OCI-LY1 (cell line): ENCODE data around the gene ESR1.

Experiments used
- H2AFZ ChIP-seq: fragments of 200-600 bp; sonication (generic), shearing (Covaris generic); 2 replicates; pipeline ENCODE4 v1.6.0; 2014; ENCODE audit warnings: antibody characterized with exemption, mild to moderate bottlenecking, low read length
- H3F3A ChIP-seq: fragments of 200-600 bp; sonication (generic), shearing (Covaris generic); 2 replicates; pipeline ENCODE4 v1.6.0; 2014; ENCODE audit warnings: mild to moderate bottlenecking, antibody characterized with exemption, low read length, moderate library complexity; ENCODE audit not compliant: insufficient read depth
- H3K27ac ChIP-seq: fragments of 200-600 bp; sonication (generic); 2 replicates; pipeline ENCODE4 v1.5.1; 2014; ENCODE audit warnings: low read length, mixed run types, mild to moderate bottlenecking, low read depth; ENCODE audit not compliant: poor library complexity, severe bottlenecking
- H3K27me3 ChIP-seq: fragments of 200-600 bp; sonication (generic); 2 replicates; pipeline ENCODE4 v1.6.0; 2014; ENCODE audit warnings: antibody characterized with exemption, mild to moderate bottlenecking, low read length, moderate library complexity; ENCODE audit not compliant: insufficient read depth
- H3K36me3 ChIP-seq: fragments of 200-600 bp; sonication (generic); 2 replicates; pipeline ENCODE4 v1.6.1; 2014; ENCODE audit warnings: mild to moderate bottlenecking, antibody characterized with exemption, low read length, moderate library complexity, mixed read lengths; ENCODE audit not compliant: insufficient read depth
- H3K4me1 ChIP-seq: fragments of 200-600 bp; sonication (generic); 2 replicates; pipeline ENCODE4 v1.5.1; 2014; ENCODE audit warnings: mild to moderate bottlenecking, low read length, moderate library complexity; ENCODE audit not compliant: insufficient read depth, severe bottlenecking
- H3K4me2 ChIP-seq: fragments of 200-600 bp; sonication (generic), shearing (Covaris generic); 2 replicates; pipeline ENCODE4 v1.6.1; 2014; ENCODE audit warnings: low read length
- H3K4me3 ChIP-seq: fragments of 200-600 bp; sonication (generic); 2 replicates; pipeline ENCODE4 v1.5.1; 2014; ENCODE audit warnings: low read length, low read depth, mild to moderate bottlenecking, mixed read lengths; ENCODE audit not compliant: poor library complexity, severe bottlenecking
- H3K79me2 ChIP-seq: fragments of 200-600 bp; shearing (Covaris generic); 2 replicates; pipeline ENCODE4 v1.6.1; 2016; ENCODE audit warnings: mixed run types, low read length, mixed read lengths; ENCODE audit not compliant: insufficient read depth
- H3K9ac ChIP-seq: fragments of 200-600 bp; sonication (generic), shearing (Covaris generic); 2 replicates; pipeline ENCODE4 v1.6.1; 2014; ENCODE audit warnings: mild to moderate bottlenecking, low read length, mixed read lengths
- H3K9me2 ChIP-seq: fragments of 200-600 bp; sonication (generic), shearing (Covaris generic); 2 replicates; pipeline ENCODE4 v1.6.1; 2014; ENCODE audit warnings: low read depth, mild to moderate bottlenecking, low read length, mixed read lengths
- H3K9me3 ChIP-seq: fragments of 200-600 bp; shearing (Covaris generic); 2 replicates; pipeline ENCODE4 v1.6.1; 2014; ENCODE audit warnings: low read length, mixed read lengths
- H4K20me1 ChIP-seq: fragments of 200-600 bp; sonication (generic), shearing (Covaris generic); 2 replicates; pipeline ENCODE4 v1.6.0; 2016; ENCODE audit warnings: mild to moderate bottlenecking, low read length; ENCODE audit not compliant: insufficient read depth
- CTCF ChIP-seq: fragments of 200-600 bp; sonication (generic), shearing (Covaris generic); IDR thresholded peaks from 2 replicates; pipeline ENCODE4 v1.5.1; 2017; ENCODE audit warnings: mild to moderate bottlenecking, antibody characterized with exemption, low read length, moderate library complexity, mixed read lengths
- EZH2 ChIP-seq: fragments of 200-600 bp; sonication (generic), shearing (Covaris generic); IDR thresholded peaks from 2 replicates; pipeline ENCODE4 v1.8.0; 2017; ENCODE audit warnings: borderline replicate concordance, mixed run types, mild to moderate bottlenecking, antibody characterized with exemption, low read length, moderate library complexity, mixed read lengths

Gene ESR1

GRCh38 chr6:152121910-152122309, 314.4 kb downstream of the ESR1 start:
- H3F3A ChIP-seq: no peaks in the 10 kb centered on the region
- H4K20me1 ChIP-seq: no peaks in the 10 kb centered on the region
- H3K36me3 ChIP-seq: peaks cover 48% of the 10 kb centered on the region
- no peaks in the 10 kb centered on the region for H3K9me3 ChIP-seq
- no peak overlapping the region for H3K4me3 ChIP-seq
- H3K27me3 ChIP-seq: no peaks in the 10 kb centered on the region
- TF ChIP-seq CTCF (no peak), EZH2 (no peak)
- no peak overlapping the region for H3K9ac ChIP-seq
- no peak overlapping the region for H3K27ac ChIP-seq
- H3K9me2 ChIP-seq: no peaks in the 10 kb centered on the region
- no peaks in the 10 kb centered on the region for H3K79me2 ChIP-seq
- H3K4me1 ChIP-seq: no peaks in the 10 kb centered on the region
- no peak overlapping the region for H2AFZ ChIP-seq
- H3K4me2 ChIP-seq: no peak overlapping the region

- H3K4me2 ChIP-seq: no peak overlapping the region
- no peak overlapping the region for H3K27ac ChIP-seq
- peaks cover 50% of the 10 kb centered on the region for H3K36me3 ChIP-seq
- no peaks in the 10 kb centered on the region for H3F3A ChIP-seq
- TF ChIP-seq EZH2 (no peak), CTCF (no peak)
- H3K4me3 ChIP-seq: no peak overlapping the region
- H4K20me1 ChIP-seq: no peaks in the 10 kb centered on the region
- H3K9ac ChIP-seq: no peak overlapping the region
- no peaks in the 10 kb centered on the region for H3K9me3 ChIP-seq
- H3K27me3 ChIP-seq: no peaks in the 10 kb centered on the region
- H3K9me2 ChIP-seq: no peaks in the 10 kb centered on the region
- no peak overlapping the region for H2AFZ ChIP-seq
- H3K4me1 ChIP-seq: no peaks in the 10 kb centered on the region
- no peaks in the 10 kb centered on the region for H3K79me2 ChIP-seq
Observed at GRCh38 chr6:152122434-152122833, 315.0 kb downstream of the ESR1 start.

- H3K4me2 ChIP-seq: no peak overlapping the region
- no peaks in the 10 kb centered on the region for H3K27me3 ChIP-seq
- no peak overlapping the region for H3K9ac ChIP-seq
- H3K9me3 ChIP-seq: no peaks in the 10 kb centered on the region
- no peaks in the 10 kb centered on the region for H4K20me1 ChIP-seq
- no peak overlapping the region for H3K4me3 ChIP-seq
- H3K27ac ChIP-seq: no peak overlapping the region
- no peak for TF ChIP-seq EZH2
- no peak for TF ChIP-seq CTCF
- no peaks in the 10 kb centered on the region for H3K79me2 ChIP-seq
- peaks cover 56% of the 10 kb centered on the region for H3K36me3 ChIP-seq
- H2AFZ ChIP-seq: no peak overlapping the region
- H3K9me2 ChIP-seq: no peaks in the 10 kb centered on the region
- no peaks in the 10 kb centered on the region for H3F3A ChIP-seq
- H3K4me1 ChIP-seq: no peaks in the 10 kb centered on the region
Observed at GRCh38 chr6:152123076-152123475, 315.6 kb downstream of the ESR1 start.
